ENCODE data around the gene ARFGEF2.

- TF ChIP-seq CTCF (IDR thresholded peaks at IDR 0.05) (no peak), POLR2A (IDR thresholded peaks at IDR 0.05) (no peak)
These were observed 46.1 kb upstream of the ARFGEF2 start for GRCh38 chr20:48875233-48875913.
